GM12878 (cell line): Measurements from ENCODE around the gene CCL7. TPM values are rescaled to one million over a fixed set of nuclear protein-coding genes. Genes with fewer than 3 reads are reported as not detected.

Experiments
- ATAC-seq: fragments of 200-7000 bp; cut with Tn5 transposase; 3 replicates; pipeline ENCODE4 v1.9.1; 2020; ENCODE audit warnings: mild to moderate bottlenecking, moderate library complexity
- BruUV-seq: library from RNA; stranded (reverse); fragments of 400-500 nt; replicated peaks from 2 replicates; lab custom pipeline; 2021; lab: Mats Ljungman, UMichigan
- CTCF ChIA-PET: fragments of 300-600 bp; sonication (Branson Sonifier 250); formaldehyde crosslinking; extraction: SDS; loops from one replicate; lab custom pipeline; 2021; ENCODE audit warnings: inconsistent platforms; lab: Yijun Ruan, JAX
- POLR2A ChIA-PET: fragments of 350-600 bp; formaldehyde crosslinking; extraction: SDS; loops from one replicate; lab custom pipeline; 2021; ENCODE audit warnings: inconsistent platforms; lab: Charles Lee
- RAD21 ChIA-PET: fragments of 300-600 bp; sonication (Branson Sonifier 250); formaldehyde crosslinking; loops from one replicate; lab custom pipeline; 2023; ENCODE audit warnings: antibody characterized with exemption; ENCODE audit not compliant: unreplicated experiment; lab: Charles Lee
- SMC1A ChIA-PET: fragments of 300-600 bp; sonication (Branson Sonifier 250); formaldehyde crosslinking; loops from one replicate; lab custom pipeline; 2023; ENCODE audit not compliant: unreplicated experiment, uncharacterized antibody; lab: Charles Lee
- DNase-seq: peaks from one replicate; pipeline ENCODE4 v3.0.0-alpha.2; 2011; ENCODE audit warnings: low read depth, low spot score
- FAIRE-seq: peaks from 3 replicates; lab custom pipeline; 2011; peaks lifted over from hg19 to GRCh38; lab: Jason Lieb, UNC
- H2AFZ ChIP-seq: 2 replicates; pipeline ENCODE4 v1.6.0; 2011; ENCODE audit warnings: low read depth, low read length, control low read depth; ENCODE audit not compliant: control insufficient read depth
- H3K27ac ChIP-seq: 2 replicates; pipeline ENCODE4 v1.5.1; 2011; ENCODE audit warnings: control low read depth; ENCODE audit not compliant: control insufficient read depth, insufficient read depth
- H3K27me3 ChIP-seq, 2 experiments: replicated peaks in 1 of 2; 2 replicates each; pipeline versions ENCODE4 v1.6.0 to v1.6.1; 2011; ENCODE audit warnings: low read length in 1 of 2; ENCODE audit not compliant: control insufficient read depth in 2 of 2, insufficient read depth in 2 of 2
- H3K36me3 ChIP-seq, 2 experiments: 2 replicates each; pipeline ENCODE4 v1.5.1; 2011; ENCODE audit warnings: low read length in 1 of 2; ENCODE audit not compliant: control insufficient read depth in 2 of 2, insufficient read depth in 2 of 2
- H3K4me1 ChIP-seq: 2 replicates; pipeline ENCODE4 v1.6.1; 2011; ENCODE audit warnings: mild to moderate bottlenecking, low read length, moderate library complexity, mixed read lengths; ENCODE audit not compliant: control insufficient read depth, insufficient read depth
- H3K4me2 ChIP-seq: 2 replicates; pipeline ENCODE4 v1.6.0; 2011; ENCODE audit warnings: control low read depth; ENCODE audit not compliant: control insufficient read depth, insufficient read depth
- H3K4me3 ChIP-seq: fragments of 200-600 bp; sonication (generic); 2 replicates; pipeline ENCODE4 v1.5.1; 2016
- H3K79me2 ChIP-seq: 2 replicates; pipeline ENCODE4 v1.6.0; 2011; ENCODE audit warnings: low read length; ENCODE audit not compliant: control insufficient read depth, insufficient read depth
- H3K9ac ChIP-seq: 2 replicates; pipeline ENCODE4 v1.8.0; 2011; ENCODE audit warnings: low read length, control low read depth, mixed read lengths; ENCODE audit not compliant: control insufficient read depth, insufficient read depth
- H3K9me3 ChIP-seq: replicated peaks from 3 replicates; pipeline ENCODE4 v1.5.1; 2011; ENCODE audit warnings: mild to moderate bottlenecking, low read length; ENCODE audit not compliant: control insufficient read depth, insufficient read depth
- H4K20me1 ChIP-seq: 2 replicates; pipeline ENCODE4 v1.6.0; 2011; ENCODE audit not compliant: control insufficient read depth, insufficient read depth
- CHD1 ChIP-seq: IDR thresholded peaks from 2 replicates; pipeline ENCODE4 v1.6.1; 2012; ENCODE audit warnings: low read depth, low read length, improper control_type of control experiment
- CUX1 ChIP-seq: IDR thresholded peaks from 2 replicates; pipeline ENCODE4 v1.6.1; 2012; ENCODE audit warnings: improper control_type of control experiment, low read depth, low read length; ENCODE audit not compliant: insufficient replicate concordance
- E2F4 ChIP-seq: IDR thresholded peaks from 2 replicates; pipeline ENCODE4 v1.6.1; 2012; ENCODE audit warnings: low read depth, low read length, improper control_type of control experiment
- HDAC6 ChIP-seq: fragments of 200-600 bp; sonication (generic); IDR thresholded peaks from one replicate; pipeline ENCODE4 v1.8.0; 2017; ENCODE audit warnings: antibody characterized with exemption; ENCODE audit not compliant: unreplicated experiment
- HDGF ChIP-seq: fragments of 450-650 bp; IDR thresholded peaks from 2 replicates; pipeline ENCODE4 v1.6.1; 2016; ENCODE audit warnings: antibody characterized with exemption
- IRF3 ChIP-seq: fragments of 450-650 bp; IDR thresholded peaks from 2 replicates; pipeline ENCODE4 v1.6.1; 2014; ENCODE audit warnings: mild to moderate bottlenecking
- NFYB ChIP-seq: IDR thresholded peaks from 2 replicates; pipeline ENCODE4 v1.6.1; 2011; ENCODE audit warnings: low read depth, mild to moderate bottlenecking, low read length, improper control_type of control experiment, moderate library complexity; ENCODE audit not compliant: insufficient read depth
- NR2F1 ChIP-seq: fragments of 450-650 bp; conservative IDR thresholded peaks from 2 replicates; pipeline ENCODE4 v1.6.1; 2017; ENCODE audit warnings: mild to moderate bottlenecking
- SUPT20H ChIP-seq: IDR thresholded peaks from 2 replicates; pipeline ENCODE4 v1.6.1; 2011; ENCODE audit warnings: low read depth, mild to moderate bottlenecking, low read length, moderate library complexity, borderline replicate concordance; ENCODE audit not compliant: control insufficient read depth
- TBL1XR1 ChIP-seq: IDR thresholded peaks from 2 replicates; pipeline ENCODE4 v1.6.1; 2012; ENCODE audit warnings: low read depth, low read length, improper control_type of control experiment
- USF2 ChIP-seq: IDR thresholded peaks from 2 replicates; pipeline ENCODE4 v1.6.1; 2011; ENCODE audit warnings: low read depth, low read length, improper control_type of control experiment, borderline replicate concordance
- ZNF24 ChIP-seq: fragments of 450-650 bp; IDR thresholded peaks from 2 replicates; pipeline ENCODE4 v1.6.1; 2017; ENCODE audit warnings: antibody characterized with exemption, mild to moderate bottlenecking
- WGBS: methylation state at CpG from one replicate; pipeline ENCODE4 v1.1.6; 2016; ENCODE audit warnings: low lambda C conversion rate; ENCODE audit not compliant: insufficient replicate concordance, insufficient coverage; ENCODE audit errors: missing lambda C conversion rate; 5-methylcytosine and 5-hydroxymethylcytosine counted together
- in situ Hi-C: fragments of 300-500 bp; cut with MboI; formaldehyde crosslinking; loops from 9 replicates; pipeline ENCODE4 v1.14.3; 2018; ENCODE audit warnings: mixed read lengths
- intact Hi-C: fragments of 100-400 bp; cut with micrococcal nuclease; formaldehyde crosslinking; loops from one replicate; pipeline ENCODE4 v1.14.2; 2022; ENCODE audit not compliant: unreplicated experiment
- polyA plus RNA-seq, 11 experiments: library from polyadenylated mRNA; depleted of rRNA in 4 of 11; unstranded in 6 of 11; stranded (reverse) in 5 of 11; fragments of >200 nt; fragmentation: Nextera tagmentation in 4 of 11; fragmentation: Illumina TruSeq in 1 of 11; extraction: Ambion mirVana in 4 of 11; extraction: Trizol in 1 of 11; gene quantifications; 1 replicate in 1 of 11; 2 replicates in 10 of 11; pipeline versions ENCODE4 v1.2.1 to v1.2.3, GENCODE V29; 2011 to 2016; ENCODE audit warnings: inconsistent platforms in 2 of 11, missing spikeins in 2 of 11, low read depth in 1 of 11
- total RNA-seq, 4 experiments: library from RNA; depleted of rRNA in 3 of 4; stranded (reverse); fragments of >200 nt in 3 of 4; fragmentation: Illumina TruSeq in 1 of 4; extraction: Trizol in 1 of 4; gene quantifications; 2 replicates each; pipeline versions ENCODE4 v1.2.1 to v1.2.3, GENCODE V29; 2013 to 2021

Gene CCL7
- total and polyA plus RNA-seq, 10 of the 15 experiments (the other 5 are each of a cell fraction or from before 2014, with no cell fraction given): not detected

- no peak for TF ChIP-seq CUX1
- no peak for TF ChIP-seq HDAC6
- TF ChIP-seq TBL1XR1: no peak
- TF ChIP-seq E2F4: no peak
These were observed 49.1 kb upstream of the CCL7 start (continued) for GRCh38 chr17:34220752-34221395.

GRCh38 chr17:34221411-34221810 lies 48.6 kb upstream of the CCL7 start:
- Histone ChIP-seq H3K27ac (no peak overlapping the region), H3K79me2 (no peaks in the 10 kb centered on the region), H3K36me3 (no peaks in the 10 kb centered on the region), H3K9me3 (no peaks in the 10 kb centered on the region), H3K27me3 (no peaks in the 10 kb centered on the region; a peak in 2 of 4 replicates), H2AFZ (no peak overlapping the region), H3K4me3 (no peak overlapping the region), H4K20me1 (no peaks in the 10 kb centered on the region; the same call in 1 of the 2 replicates), H3K4me2 (no peak overlapping the region), H3K9ac (no peak overlapping the region), H3K4me1 (no peaks in the 10 kb centered on the region)
- FAIRE-seq (no peak), DNase-seq (no peak), ATAC-seq (no peak)
- ChIA-PET CTCF (interaction anchor here (0.9 to 3.1 kb wide), 2 partner anchors 8 to 140 kb away, joined by 3 to 11 read pairs; no protein-coding TSS in a partner anchor), POLR2A (no interaction called here), SMC1A (no interaction called here), RAD21 (no interaction called here)
- in situ Hi-C loops (loop anchor here (25.0 kb wide), 1 partner anchor 891 kb away; the partner anchor contains the start of genes FNDC8 and RAD51D), intact Hi-C loops (no loop called here)
- BruUV-seq: no TSS peak
- 18% methylated on average over 4 of the region's 4 CpGs for WGBS
- no peak for TF ChIP-seq HDAC6
- TF ChIP-seq E2F4: no peak
- TF ChIP-seq SUPT20H: no peak
- TF ChIP-seq CHD1: no peak
- no peak for TF ChIP-seq ZNF24
- TF ChIP-seq NFYB: no peak
- TF ChIP-seq HDGF: no peak
- no peak for TF ChIP-seq NR2F1
- no peak for TF ChIP-seq IRF3
- no peak for TF ChIP-seq USF2
